Measurements from ENCODE around the gene PPP1R13B. TPM values are rescaled to one million over a fixed set of nuclear protein-coding genes. Genes with fewer than 3 reads are reported as not detected.
A peak's percentile ranks its signal among the peaks of the same experiment; 100 is the strongest.

PPP1R13B gene
- polyA plus RNA-seq, 1 of the 3 experiments (the other 2 are of a cell fraction): 5.7 TPM

DNA sequence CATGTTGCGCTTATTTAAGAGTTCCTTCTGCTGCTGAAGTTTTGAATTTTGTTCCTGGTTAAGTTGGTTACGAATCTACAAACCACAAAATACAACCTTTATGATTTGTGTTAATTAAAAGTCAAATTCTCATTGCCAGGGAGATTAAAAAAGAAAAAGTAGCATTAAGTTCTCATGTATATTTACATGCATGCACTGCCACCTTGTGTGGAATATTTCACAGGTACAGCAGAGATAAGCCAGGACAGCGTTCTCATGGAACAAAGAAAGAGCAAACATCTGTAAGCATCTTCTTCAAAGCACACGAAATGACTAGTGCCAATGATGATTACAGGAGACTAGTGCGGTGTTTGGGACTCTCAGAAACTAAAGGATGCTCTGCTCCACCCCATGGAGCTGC, 97.5 kb downstream of the PPP1R13B start:
- DNase-seq: no peak
- no peak overlapping the region for H3K4me3 ChIP-seq (ENCODE audit: low read depth in 2 of 2, low read length in 1 of 2)
- no peak overlapping the region for H3K4me2 ChIP-seq
- H3F3A ChIP-seq (replicated peaks; ENCODE audit: insufficient read depth): no peaks in the 10 kb centered on the region
- no peak overlapping the region for H3K27ac ChIP-seq (ENCODE audit: low read depth in 2 of 2, low read length in 1 of 2)
- H3K9me2 ChIP-seq: no peaks in the 10 kb centered on the region
- 82% methylated on average over 5 of the region's 5 CpGs for WGBS (ENCODE audit: low lambda C conversion rate)
- ChIA-PET CTCF (interaction anchor here (1.2 kb wide), 1 partner anchor 14 kb away, joined by 3 read pairs; no protein-coding TSS in a partner anchor), POLR2A (no interaction called here)
- no peak overlapping the region for H2AFZ ChIP-seq (ENCODE audit: low read depth)
- H3K79me2 ChIP-seq (ENCODE audit: insufficient read depth): no peaks in the 10 kb centered on the region
- TF ChIP-seq SMC3 (IDR thresholded peaks at IDR 0.05; ENCODE audit: low read depth, low read length) (no peak), YY1 (IDR thresholded peaks at IDR 0.05; ENCODE audit: low read depth) (no peak), RCOR1 (IDR thresholded peaks at IDR 0.05; ENCODE audit: low read length) (no peak), GABPA (IDR thresholded peaks at IDR 0.05; ENCODE audit: low read depth) (no peak), RAD21 (IDR thresholded peaks at IDR 0.05; ENCODE audit: low read length) (peak; percentile 17), CHD2 (IDR thresholded peaks at IDR 0.05; ENCODE audit: low read length, partially characterized antibody) (no peak)
- TF ChIP-seq, protein P1, sequence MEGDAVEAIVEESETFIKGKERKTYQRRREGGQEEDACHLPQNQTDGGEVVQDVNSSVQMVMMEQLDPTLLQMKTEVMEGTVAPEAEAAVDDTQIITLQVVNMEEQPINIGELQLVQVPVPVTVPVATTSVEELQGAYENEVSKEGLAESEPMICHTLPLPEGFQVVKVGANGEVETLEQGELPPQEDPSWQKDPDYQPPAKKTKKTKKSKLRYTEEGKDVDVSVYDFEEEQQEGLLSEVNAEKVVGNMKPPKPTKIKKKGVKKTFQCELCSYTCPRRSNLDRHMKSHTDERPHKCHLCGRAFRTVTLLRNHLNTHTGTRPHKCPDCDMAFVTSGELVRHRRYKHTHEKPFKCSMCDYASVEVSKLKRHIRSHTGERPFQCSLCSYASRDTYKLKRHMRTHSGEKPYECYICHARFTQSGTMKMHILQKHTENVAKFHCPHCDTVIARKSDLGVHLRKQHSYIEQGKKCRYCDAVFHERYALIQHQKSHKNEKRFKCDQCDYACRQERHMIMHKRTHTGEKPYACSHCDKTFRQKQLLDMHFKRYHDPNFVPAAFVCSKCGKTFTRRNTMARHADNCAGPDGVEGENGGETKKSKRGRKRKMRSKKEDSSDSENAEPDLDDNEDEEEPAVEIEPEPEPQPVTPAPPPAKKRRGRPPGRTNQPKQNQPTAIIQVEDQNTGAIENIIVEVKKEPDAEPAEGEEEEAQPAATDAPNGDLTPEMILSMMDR (IDR thresholded peaks at IDR 0.05): 0 out of 2 replicates have a peak, but pooled peaks have one; percentile 7
- H3K9ac ChIP-seq: no peak overlapping the region
- no peaks in the 10 kb centered on the region for H3K4me1 ChIP-seq (ENCODE audit: control insufficient read depth in 1 of 2, insufficient read depth in 2 of 2, low read depth in 1 of 2, low read length in 1 of 2)
- peaks cover 0 to 12% of the 10 kb centered on the region in 2 experiments for H3K36me3 ChIP-seq (replicated peaks in 1 of 2; ENCODE audit: control insufficient read depth in 1 of 2, insufficient read depth in 2 of 2, low read length in 1 of 2)
- H4K20me1 ChIP-seq (ENCODE audit: insufficient read depth): no peaks in the 10 kb centered on the region
- no peaks in the 10 kb centered on the region for H3K27me3 ChIP-seq (ENCODE audit: insufficient read depth)
- H3K9me3 ChIP-seq: no peaks in the 10 kb centered on the region

- H4K20me1 ChIP-seq (ENCODE audit: insufficient read depth): no peaks in the 10 kb centered on the region
- no peak overlapping the region for H3K4me3 ChIP-seq (ENCODE audit: low read depth in 2 of 2, low read length in 1 of 2)
- H3K9me2 ChIP-seq: no peaks in the 10 kb centered on the region
- ChIA-PET CTCF (interaction anchor here (1.2 kb wide), 1 partner anchor 13 kb away, joined by 3 read pairs; no protein-coding TSS in a partner anchor), POLR2A (no interaction called here)
- H3K79me2 ChIP-seq (ENCODE audit: insufficient read depth): no peaks in the 10 kb centered on the region
- no peak overlapping the region for H3K9ac ChIP-seq
- DNase-seq: no peak
- no peaks in the 10 kb centered on the region for H3F3A ChIP-seq (replicated peaks; ENCODE audit: insufficient read depth)
- no peak overlapping the region for H3K4me2 ChIP-seq
- WGBS (ENCODE audit: low lambda C conversion rate): 95% methylated on average over 5 of the region's 5 CpGs
- H3K27me3 ChIP-seq (ENCODE audit: insufficient read depth): no peaks in the 10 kb centered on the region
- no peak for TF ChIP-seq RXRA (IDR thresholded peaks at IDR 0.05; ENCODE audit: borderline replicate concordance, low read depth)
- H3K9me3 ChIP-seq: no peaks in the 10 kb centered on the region
- peaks cover 0 to 13% of the 10 kb centered on the region in 2 experiments for H3K36me3 ChIP-seq (replicated peaks in 1 of 2; ENCODE audit: control insufficient read depth in 1 of 2, insufficient read depth in 2 of 2, low read length in 1 of 2)
- no peak overlapping the region for H2AFZ ChIP-seq (ENCODE audit: low read depth)
- no peaks in the 10 kb centered on the region for H3K4me1 ChIP-seq (ENCODE audit: control insufficient read depth in 1 of 2, insufficient read depth in 2 of 2, low read depth in 1 of 2, low read length in 1 of 2)
- H3K27ac ChIP-seq (ENCODE audit: low read depth in 2 of 2, low read length in 1 of 2): no peak overlapping the region
These were observed 97.9 kb downstream of the PPP1R13B start for GRCh38 chr14:103749452-103749851.

GRCh38 chr14:103748534-103748857, 98.9 kb downstream of the PPP1R13B start:
- Histone ChIP-seq H3F3A (replicated peaks; ENCODE audit: insufficient read depth) (no peaks in the 10 kb centered on the region), H3K36me3 (replicated peaks in 1 of 2; ENCODE audit: control insufficient read depth in 1 of 2, insufficient read depth in 2 of 2, low read length in 1 of 2) (peaks cover 0 to 13% of the 10 kb centered on the region in 2 experiments), H3K9me3 (no peaks in the 10 kb centered on the region), H3K27me3 (ENCODE audit: insufficient read depth) (no peaks in the 10 kb centered on the region), H3K4me1 (ENCODE audit: control insufficient read depth in 1 of 2, insufficient read depth in 2 of 2, low read depth in 1 of 2, low read length in 1 of 2) (no peaks in the 10 kb centered on the region), H3K4me2 (no peak overlapping the region), H4K20me1 (ENCODE audit: insufficient read depth) (no peaks in the 10 kb centered on the region), H2AFZ (ENCODE audit: low read depth) (no peak overlapping the region), H3K9ac (no peak overlapping the region), H3K9me2 (no peaks in the 10 kb centered on the region), H3K4me3 (ENCODE audit: low read depth in 2 of 2, low read length in 1 of 2) (no peak overlapping the region), H3K79me2 (ENCODE audit: insufficient read depth) (no peaks in the 10 kb centered on the region), H3K27ac (ENCODE audit: low read depth in 2 of 2, low read length in 1 of 2) (no peak overlapping the region)
- ChIA-PET POLR2A (no interaction called here), CTCF (no interaction called here)
- DNase-seq: no peak
- WGBS (ENCODE audit: low lambda C conversion rate): 84% methylated on average over 5 of the region's 5 CpGs
- no peak for TF ChIP-seq MAX (IDR thresholded peaks at IDR 0.05; ENCODE audit: low read depth)
- no peak for TF ChIP-seq NRF1 (IDR thresholded peaks at IDR 0.05; ENCODE audit: low read depth, low read length)
- no peak for TF ChIP-seq RAD21 (IDR thresholded peaks at IDR 0.05; ENCODE audit: low read length)
- no peak for TF ChIP-seq EP300 (IDR thresholded peaks at IDR 0.05; ENCODE audit: borderline replicate concordance in 1 of 2, low read depth in 1 of 2, low read length in 1 of 2)
- no peak for TF ChIP-seq RFX5 (IDR thresholded peaks at IDR 0.05; ENCODE audit: low read length)
- TF ChIP-seq SMC3 (IDR thresholded peaks at IDR 0.05; ENCODE audit: low read depth, low read length): no peak
- no peak for TF ChIP-seq SIN3A (IDR thresholded peaks at IDR 0.05; ENCODE audit: borderline replicate concordance, low read depth, low read length)
- TF ChIP-seq, protein P1 (IDR thresholded peaks at IDR 0.05): no peak
- TF ChIP-seq ZBTB33 (IDR thresholded peaks at IDR 0.05; ENCODE audit: borderline replicate concordance, low read depth): no peak
- no peak for TF ChIP-seq NFIC (IDR thresholded peaks at IDR 0.05; ENCODE audit: borderline replicate concordance)
- TF ChIP-seq GABPA (IDR thresholded peaks at IDR 0.05; ENCODE audit: low read depth): no peak
- TF ChIP-seq TAF1 (IDR thresholded peaks at IDR 0.05; ENCODE audit: borderline replicate concordance, low read depth, low read length): no peak
